GM19025 (cell line): ENCODE data around the gene LYPD6.

Experiments used
- ATAC-seq: cut with Tn5 transposase; IDR thresholded peaks from one replicate; pipeline ENCODE4 v1.9.1; 2021; ENCODE audit warnings: mild to moderate bottlenecking, low read depth, moderate library complexity; ENCODE audit not compliant: unreplicated experiment

LYPD6 gene

GRCh38 chr2:149346272-149346671 is 15.9 kb downstream of the LYPD6 start:
- no peak for ATAC-seq

DNA sequence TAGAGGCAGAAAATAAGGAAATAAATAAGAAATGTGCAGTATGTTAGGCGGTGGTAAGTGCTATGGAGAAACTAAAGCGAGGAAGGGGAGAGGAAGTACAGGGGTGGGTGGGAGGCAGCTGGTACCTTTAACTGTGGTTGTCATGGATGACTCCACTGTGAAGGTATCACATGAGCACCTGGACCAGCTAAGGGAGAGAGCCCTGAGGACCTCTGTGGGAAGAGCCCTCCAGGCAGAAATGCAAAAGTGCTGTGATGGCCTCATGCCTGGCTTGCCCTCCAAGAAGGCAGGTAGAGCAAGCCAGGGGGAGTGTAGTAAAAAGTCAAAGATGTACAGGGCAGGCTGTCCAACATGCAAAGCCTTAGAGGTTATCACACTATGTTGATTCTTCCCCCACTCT is 17.9 kb downstream of the LYPD6 start:
- ATAC-seq: no peak

- no peak for ATAC-seq
These were observed 23.0 kb downstream of the LYPD6 start for GRCh38 chr2:149353421-149353820.

GRCh38 chr2:149355716-149356422 is 25.5 kb downstream of the LYPD6 start:
- ATAC-seq: no peak

- ATAC-seq: no peak
These were observed 26.7 kb downstream of the LYPD6 start for GRCh38 chr2:149357058-149357457.

GRCh38 chr2:149360106-149360505 is 29.7 kb downstream of the LYPD6 start:
- no peak for ATAC-seq

GRCh38 chr2:149363958-149364357 is 33.6 kb downstream of the LYPD6 start:
- no peak for ATAC-seq

DNA sequence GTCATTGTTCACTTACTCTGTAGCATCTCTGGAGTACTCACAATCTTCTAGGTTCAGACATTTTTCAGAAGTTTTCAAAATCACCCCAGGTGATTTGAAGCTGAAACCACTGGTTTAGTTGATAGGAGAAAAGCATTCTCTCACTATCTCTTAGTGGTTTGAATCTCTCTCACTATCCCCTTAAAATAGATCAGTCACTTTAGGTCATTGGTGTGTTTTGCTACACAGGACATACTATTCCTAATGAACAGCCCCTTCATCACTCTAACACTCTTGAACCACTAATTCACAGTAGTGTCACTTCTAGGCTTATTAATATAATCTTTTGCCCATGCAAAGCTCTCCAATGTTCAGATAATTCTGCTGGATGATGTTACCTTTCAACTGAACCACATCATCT is 34.5 kb downstream of the LYPD6 start:
- ATAC-seq: no peak

- ATAC-seq: no peak
These were observed 35.7 kb downstream of the LYPD6 start for GRCh38 chr2:149365931-149366583.

DNA sequence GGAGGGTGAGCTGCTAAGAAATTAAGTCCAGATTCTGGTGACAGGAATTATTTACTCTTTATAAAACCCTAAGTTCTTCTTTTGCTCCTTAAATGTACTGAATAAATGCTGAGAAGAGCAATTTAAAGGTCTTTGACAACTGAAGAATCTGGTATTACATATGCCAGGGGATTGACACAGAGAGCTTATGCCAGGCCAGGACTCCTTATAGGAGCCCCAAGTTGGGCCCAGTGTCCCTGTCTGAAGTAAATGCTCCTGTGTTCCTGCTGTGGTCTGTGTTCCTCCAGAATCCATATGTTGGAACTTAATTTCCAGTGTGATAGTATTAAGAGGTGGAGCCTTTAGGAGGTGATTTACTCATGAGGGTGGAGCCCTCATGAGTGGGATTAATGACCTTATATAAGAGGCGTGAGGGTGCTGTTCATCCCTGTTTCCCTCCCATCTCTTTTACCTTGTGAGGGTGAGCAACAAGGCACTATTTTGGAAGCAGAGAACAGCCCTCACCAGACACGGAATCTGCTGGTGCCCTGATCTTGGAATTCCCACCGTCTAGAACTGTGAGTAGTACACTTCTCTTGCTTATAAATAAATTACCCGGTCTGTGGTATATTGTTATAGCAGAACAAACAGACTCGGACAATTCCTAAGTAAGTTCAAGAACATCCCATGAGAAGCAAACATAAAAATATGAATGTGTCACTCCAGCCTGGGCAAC is 39.8 kb downstream of the LYPD6 start:
- no peak for ATAC-seq

DNA sequence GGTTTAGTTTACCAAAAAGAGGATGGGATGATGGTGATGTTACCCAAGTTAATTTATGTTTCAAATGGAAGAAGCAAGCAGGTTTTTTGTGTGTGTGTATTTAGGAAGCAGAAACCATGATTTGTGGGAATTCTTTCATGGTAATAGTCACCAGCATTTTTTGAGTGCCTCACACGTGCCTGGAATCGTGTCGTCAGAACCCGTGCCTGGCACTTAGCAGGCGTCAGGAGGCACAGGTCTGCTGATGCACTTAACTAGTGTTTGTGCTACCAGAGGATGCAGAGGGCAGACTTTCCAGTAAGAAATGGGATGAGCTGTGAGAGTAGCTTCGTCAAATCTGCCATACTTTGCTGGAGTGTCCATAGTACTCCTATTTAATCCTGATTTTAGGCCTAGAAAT is 41.1 kb downstream of the LYPD6 start:
- no peak for ATAC-seq

- ATAC-seq: no peak
These were observed 45.5 kb downstream of the LYPD6 start for GRCh38 chr2:149375801-149376361.

DNA sequence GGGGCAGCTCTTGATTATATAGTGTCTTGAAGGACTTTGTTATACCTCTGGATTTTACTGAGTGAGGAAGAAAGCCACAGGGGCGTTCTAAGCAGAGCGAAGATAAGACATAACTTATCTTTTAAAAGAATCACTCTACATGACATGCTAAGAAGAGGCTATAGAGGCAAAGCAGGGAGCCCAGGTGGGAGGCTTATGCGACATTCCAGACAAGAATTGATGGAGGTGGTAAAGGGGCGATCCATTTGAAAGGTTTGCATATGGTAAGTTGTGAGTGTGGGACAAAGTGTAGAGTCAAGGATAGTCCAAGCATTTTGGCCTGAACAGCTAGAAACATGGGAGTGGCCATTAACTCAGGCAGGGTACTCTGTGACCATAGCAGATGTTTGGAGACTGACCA is 49.8 kb downstream of the LYPD6 start:
- ATAC-seq: no peak

- ATAC-seq: no peak
These were observed 53.0 kb downstream of the LYPD6 start for GRCh38 chr2:149383340-149383739.

DNA sequence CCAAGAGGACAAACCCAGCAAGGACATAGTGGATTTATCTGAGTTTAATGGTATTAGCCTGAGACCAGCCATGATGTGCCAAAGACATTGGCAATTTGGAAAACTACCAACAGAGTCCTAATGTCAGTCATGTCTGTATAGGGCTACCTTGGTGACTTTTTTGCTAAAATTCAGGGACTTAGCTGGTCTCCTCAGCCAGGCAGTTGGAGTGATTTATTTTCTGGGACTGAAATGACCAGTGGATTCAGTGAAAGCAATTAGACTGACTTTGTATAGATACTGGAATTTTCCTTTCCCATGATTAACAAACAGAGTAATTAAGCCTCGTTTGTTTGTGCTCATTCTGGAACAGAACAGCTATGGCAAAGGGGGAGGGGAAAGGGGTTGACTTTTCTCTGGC is 55.0 kb downstream of the LYPD6 start:
- ATAC-seq: no peak

DNA sequence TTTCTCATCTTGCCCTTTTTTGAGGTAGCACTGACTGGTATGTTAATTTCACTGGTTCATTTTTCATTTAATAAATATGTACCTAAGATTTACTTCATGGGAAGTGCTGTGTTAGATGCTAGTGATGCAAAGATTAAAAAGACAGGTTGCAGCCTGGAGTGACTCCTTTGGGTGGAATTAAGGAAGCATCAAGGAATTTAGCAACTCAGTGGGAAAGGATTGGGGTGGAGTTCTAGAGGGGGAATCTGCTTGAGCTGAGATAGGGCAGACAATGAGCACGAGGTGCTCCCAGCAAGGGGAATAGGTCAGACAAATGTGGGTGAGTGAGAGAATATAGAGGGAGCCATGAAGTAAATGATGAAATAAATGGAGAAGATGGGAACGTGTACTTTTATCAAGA is 57.0 kb downstream of the LYPD6 start:
- no peak for ATAC-seq

- ATAC-seq: no peak
These were observed 57.9 kb downstream of the LYPD6 start for GRCh38 chr2:149388120-149388816.

DNA sequence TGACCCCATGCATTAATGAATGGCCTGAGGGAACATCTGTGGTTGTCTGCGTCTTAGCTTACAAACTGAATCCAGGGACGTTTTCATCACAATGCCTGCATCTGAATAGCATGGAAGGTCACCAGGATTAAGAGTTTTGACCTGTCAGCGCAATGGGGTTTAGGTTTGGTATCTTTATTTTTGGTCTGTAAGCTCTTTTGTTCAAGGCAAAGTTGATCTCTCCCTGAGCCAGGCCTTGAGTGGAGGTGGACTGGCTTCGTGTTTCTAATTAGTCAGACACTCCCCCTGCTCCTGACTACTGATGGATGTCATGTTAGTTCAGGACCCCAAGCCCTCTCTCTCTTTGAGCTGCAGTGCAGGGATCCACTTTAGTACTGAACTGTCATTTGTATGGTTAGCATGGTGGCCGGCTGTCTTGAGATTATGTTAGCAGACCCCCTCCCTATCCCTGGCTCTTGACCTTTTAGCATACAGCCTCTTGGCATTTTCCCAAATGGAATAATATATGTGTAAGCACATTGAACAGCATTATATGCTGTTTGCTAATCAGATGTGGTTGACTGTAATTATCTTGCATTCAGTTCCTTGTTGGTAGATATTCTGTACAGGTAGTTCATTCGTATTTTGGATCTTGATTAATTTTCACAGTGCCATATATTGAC is 59.2 kb downstream of the LYPD6 start:
- no peak for ATAC-seq

GRCh38 chr2:149393614-149394013 is 63.2 kb downstream of the LYPD6 start:
- ATAC-seq: no peak

DNA sequence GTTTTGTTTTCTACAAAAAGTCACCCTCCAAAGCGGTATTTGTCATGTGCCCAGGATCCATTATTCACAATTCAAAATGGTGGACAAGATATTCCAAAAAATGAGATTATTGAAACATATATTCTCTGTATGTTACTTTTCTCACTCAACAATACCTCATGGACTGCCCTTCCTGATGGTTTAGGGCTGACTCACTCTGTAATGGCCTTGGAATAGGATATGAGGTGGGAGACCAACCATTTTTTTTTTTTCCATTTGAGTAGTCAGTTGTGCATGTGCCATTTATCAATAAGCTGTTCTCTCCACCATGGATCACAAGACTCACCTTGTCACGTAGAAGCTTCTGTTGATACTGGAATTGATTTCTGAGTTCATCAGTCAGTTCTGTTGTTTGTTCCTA is 64.5 kb downstream of the LYPD6 start:
- ATAC-seq: no peak
